GM12872 (cell line): ENCODE results near the gene PPARG.

ENCODE experiments used
- TF ChIP-seq, protein P1 (sequence below): IDR thresholded peaks from 3 replicates; pipeline ENCODE4 v1.5.1; 2011; ENCODE audit warnings: low read depth, mild to moderate bottlenecking, low read length, moderate library complexity; ENCODE audit not compliant: insufficient read depth

Gene PPARG

DNA sequence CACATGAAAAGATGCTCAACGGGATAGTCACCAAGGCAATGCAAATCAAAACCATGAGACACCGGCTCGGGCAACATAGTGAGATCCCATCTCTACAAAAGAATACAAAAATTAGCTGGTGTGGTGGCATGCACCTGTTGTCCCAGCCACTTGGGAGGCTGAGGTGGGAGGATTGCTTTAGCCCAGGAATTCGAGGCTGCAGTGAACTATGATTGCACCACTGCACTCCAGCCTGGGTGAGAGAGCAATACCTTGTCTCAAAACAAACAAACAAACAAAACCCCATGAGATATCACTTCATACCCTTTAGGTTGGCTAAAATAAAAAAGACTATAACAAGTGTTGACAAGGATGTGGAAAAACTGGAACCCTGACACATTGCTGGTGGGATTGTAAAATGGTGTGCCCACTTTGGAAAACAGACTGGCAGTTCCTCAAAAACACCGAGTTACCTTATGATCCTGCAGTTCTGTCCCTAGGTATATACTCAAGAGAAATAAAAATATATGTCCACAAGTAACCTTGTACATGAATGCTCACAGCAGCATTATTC, 3.8 kb upstream of the PPARG start:
- TF ChIP-seq, protein P1, sequence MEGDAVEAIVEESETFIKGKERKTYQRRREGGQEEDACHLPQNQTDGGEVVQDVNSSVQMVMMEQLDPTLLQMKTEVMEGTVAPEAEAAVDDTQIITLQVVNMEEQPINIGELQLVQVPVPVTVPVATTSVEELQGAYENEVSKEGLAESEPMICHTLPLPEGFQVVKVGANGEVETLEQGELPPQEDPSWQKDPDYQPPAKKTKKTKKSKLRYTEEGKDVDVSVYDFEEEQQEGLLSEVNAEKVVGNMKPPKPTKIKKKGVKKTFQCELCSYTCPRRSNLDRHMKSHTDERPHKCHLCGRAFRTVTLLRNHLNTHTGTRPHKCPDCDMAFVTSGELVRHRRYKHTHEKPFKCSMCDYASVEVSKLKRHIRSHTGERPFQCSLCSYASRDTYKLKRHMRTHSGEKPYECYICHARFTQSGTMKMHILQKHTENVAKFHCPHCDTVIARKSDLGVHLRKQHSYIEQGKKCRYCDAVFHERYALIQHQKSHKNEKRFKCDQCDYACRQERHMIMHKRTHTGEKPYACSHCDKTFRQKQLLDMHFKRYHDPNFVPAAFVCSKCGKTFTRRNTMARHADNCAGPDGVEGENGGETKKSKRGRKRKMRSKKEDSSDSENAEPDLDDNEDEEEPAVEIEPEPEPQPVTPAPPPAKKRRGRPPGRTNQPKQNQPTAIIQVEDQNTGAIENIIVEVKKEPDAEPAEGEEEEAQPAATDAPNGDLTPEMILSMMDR, result no peak

DNA sequence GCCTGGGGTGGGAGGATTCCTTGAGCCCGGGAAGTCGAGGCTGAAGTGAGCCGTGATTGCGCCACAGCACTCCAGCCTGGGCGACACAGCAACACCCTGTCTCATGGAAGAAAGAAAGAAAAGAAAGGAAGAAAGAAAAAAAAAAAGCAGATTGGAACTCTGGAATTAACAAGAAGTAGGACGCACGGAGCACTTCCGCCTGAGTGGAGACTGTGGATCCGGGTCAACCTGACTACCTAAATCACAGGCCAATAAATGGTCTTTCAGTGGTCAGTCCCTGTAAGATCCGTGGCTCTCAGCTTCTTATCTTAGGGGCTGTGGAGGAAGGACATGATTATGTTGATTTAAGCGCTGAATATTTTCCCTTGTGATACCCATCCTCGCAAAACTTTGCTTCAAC, 2.4 kb upstream of the PPARG start:
- TF ChIP-seq, protein P1, result no peak

DNA sequence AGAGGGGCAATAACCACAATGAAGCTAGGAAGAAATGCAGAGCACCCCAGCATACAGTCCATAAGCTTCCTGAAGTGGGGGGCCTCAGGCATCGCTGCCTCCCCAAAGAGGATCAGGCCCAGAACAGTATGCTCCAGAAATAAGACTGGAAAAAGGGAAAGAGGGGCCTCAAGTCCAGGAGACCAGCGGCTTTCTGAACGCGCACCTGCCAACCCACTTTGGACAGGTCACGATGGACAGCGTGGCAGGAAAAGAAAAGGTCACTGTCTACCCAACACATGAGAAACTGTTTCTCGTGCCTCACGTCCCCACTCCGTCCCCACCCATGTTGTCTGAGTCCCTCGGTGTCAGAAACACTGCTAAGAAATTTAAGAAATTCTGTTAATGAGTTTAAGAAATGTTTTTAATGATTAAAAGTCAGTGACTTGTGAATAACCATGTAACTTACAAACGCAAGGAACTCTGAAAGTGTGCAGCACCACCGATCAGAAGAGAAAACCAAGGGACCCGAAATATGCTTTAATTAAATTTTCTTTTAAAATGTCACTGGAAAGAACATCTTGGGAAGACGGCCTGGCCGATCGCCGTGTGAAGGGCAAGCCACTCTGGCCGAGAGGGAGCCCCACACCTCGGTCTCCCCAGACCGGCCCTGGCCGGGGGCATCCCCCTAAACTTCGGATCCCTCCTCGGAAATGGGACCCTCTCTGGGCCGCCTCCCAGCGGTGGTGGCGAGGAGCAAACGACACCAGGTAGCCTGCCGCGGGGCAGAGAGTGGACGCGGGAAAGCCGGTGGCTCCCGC, 1.7 kb upstream of the PPARG start:
- TF ChIP-seq, protein P1, result peak; percentile 40; the same call in 2 of the 3 replicates

DNA sequence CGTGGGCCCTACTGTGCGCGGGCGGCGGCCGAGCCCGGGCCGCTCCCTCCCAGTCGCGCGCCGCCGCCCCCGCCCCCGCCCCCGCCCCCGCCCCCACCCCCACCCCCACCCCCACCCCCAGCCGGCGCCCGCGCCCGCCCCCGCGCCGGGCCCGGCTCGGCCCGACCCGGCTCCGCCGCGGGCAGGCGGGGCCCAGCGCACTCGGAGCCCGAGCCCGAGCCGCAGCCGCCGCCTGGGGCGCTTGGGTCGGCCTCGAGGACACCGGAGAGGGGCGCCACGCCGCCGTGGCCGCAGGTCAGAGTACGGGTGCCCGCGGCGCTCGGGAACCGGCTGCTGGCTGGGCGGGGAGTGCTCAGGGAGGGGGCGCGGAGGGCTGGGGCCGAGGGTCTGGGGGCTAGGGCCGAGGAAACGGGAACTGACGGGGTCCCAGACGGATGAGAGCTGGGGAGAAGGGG, 1.1 kb upstream of the PPARG start:
- TF ChIP-seq, protein P1, result no peak

DNA sequence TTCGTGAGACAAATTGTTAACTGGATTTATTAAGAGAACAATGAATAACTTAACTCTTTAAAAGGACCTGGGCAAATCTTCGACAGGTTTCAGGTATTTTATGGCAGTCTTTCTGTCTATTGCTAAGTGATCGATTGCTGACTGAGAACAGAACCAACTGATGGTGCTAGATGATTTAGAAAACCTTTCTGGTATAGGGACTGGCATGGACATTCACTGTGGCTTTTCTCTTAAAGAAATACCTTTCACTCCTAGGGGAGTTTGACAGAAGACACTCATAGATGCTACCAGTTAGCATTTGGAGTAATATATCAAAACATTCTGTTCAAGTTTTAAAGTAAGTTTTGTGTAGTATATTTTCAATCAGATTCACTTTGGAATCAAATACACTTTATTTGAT, 654 bp downstream of the PPARG start:
- TF ChIP-seq, protein P1, result no peak

DNA sequence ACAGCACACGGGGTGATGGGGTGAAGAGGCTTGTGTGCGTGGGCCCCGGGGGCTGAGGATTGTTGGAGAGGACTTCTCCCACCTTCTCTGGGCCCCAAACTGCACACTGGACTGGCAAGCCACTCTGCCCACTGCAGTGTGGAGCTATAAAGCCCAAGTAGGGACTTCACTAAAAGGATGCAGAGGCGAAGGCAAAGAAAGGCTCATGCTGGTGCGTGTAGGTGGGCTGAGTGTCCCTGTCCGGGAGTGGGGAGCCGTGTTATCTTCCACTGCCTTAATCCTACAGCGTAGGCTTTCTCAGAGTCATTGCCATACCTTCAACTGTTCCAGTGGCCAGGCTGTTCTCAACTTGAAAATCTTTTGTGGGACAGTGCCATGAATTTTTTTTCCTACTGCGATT, 3.9 kb downstream of the PPARG start:
- TF ChIP-seq, protein P1, result no peak

DNA sequence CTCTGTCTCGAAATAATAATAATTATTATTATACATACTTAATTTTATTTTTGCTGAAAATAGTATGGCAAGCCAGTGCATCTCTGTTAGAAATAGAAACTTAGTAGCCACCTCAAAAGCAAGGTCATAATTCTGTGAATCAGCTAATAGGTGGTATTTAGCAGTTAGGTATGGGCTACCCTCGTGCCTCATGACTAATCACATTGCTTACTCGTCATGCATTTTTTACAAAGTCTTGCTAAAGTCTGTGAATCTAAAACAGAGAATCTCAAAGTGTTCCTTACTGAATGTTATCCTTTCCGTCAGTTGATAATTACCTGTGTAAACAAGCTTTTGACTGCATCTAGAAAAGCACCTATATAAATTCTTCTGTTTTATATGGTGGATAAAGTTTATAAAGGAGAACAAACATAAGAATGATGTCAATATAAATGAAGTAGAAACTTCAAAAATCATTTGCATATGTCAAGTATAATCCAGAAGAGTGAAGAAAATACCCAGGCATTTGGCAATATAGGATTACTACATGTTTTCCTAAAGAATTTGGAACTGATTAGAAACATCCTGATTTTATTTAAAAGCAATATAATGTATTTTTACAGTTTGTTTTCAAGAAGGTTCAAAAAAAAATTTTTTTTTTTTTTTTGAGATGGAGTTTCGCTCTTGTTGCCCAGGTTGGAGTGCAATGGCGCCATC, 6.2 kb downstream of the PPARG start:
- TF ChIP-seq, protein P1, result no peak
